Ramos (cell line): ENCODE measurements around the gene MYH9.
"Not testable (repeated sequence)": the region's sequence is repeated elsewhere in the genome, so short reads cannot be mapped to it uniquely, and the experiment has no call there.

Source experiments
- in situ Hi-C: fragments of 300-500 bp; cut with MboI; formaldehyde crosslinking; loops from one replicate; pipeline ENCODE4 v1.14.3; 2022; ENCODE audit warnings: low sequenced_read_pairs; ENCODE audit not compliant: unreplicated experiment

MYH9 gene

DNA sequence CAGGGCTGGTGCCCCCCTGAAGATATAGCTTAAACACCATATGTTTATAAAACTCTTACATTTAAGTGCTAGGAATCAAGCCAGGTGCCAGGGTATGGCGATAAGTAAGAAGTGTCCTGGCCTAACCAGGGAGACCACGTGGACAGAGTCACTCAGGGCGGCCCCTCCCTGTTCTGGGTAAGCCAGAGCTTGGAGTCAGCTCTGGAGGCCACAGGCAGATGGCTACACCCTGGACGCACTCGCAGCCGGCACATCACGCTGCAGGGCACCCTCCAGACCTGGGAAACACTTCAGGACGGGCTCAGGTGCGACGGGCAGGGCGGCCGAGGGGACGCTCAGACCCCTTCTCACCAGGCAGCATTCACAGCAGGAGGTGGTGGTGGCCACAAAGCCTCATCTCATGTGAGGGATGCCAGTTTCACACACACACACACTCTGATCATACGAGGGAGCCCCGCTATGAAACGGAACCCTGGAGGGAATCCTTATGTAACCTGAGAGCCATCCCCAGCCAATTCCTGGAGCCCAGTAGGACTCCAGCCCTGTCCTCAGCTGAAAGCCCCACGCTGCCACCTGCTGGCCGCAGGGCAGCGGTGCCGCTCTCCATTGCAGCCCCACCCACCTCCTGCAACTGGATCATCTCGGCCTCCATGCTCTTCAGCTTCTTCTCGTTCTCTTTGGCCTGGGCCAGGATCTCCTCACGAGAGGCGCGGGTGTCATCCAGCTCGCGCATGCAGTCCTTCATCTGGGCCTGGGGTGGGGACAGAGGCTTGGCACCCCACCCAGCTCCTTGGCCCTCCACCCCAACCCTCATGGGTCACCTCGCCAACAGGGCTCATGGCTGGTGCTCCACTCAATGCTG lies 101.4 kb downstream of the MYH9 start:
- in situ Hi-C loops: no loop called here

DNA sequence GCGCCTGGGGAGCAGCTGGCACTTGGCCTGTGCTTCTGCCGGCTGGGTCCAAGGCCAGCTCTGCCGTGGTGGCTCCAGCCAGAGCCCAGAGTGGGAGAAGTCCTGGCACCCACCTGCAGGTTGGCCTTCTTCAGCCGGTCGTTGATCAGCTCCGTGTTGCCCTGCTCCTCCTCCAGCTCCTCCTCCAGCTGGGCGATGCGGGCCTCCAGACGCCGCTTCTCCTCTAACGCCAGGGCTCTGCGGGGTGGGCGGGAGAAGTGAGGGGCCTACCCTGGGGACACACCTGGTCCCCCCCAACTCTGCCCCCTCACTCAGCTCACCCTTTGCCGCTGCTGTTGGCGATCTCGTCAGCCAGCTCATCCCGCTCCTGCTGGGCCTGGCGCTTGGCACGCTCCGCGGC lies 102.2 kb downstream of the MYH9 start:
- in situ Hi-C loops: no loop called here

DNA sequence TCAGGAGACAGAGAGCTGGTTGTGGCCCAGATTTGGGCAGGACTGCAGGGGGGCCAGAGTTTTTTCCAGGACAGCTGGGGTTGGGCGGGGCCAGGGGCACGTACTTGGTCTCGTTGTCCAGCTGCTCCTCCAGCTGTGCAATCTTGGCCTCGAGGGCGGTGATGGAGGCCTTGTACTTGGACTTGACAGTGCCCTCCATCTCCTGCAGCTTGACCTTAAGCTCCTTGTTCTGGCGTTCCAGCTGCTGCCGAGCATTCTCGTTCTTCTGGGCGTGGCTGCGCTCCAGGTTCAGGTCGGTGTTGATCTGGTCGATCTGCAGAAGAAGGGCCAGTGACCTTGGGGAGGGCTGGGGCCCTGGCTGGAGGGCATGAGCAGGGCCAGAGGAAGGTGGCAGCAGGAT lies 102.8 kb downstream of the MYH9 start:
- in situ Hi-C loops: no loop called here

GRCh38 chr22:36284171-36284571 lies 103.6 kb downstream of the MYH9 start:
- in situ Hi-C loops: no loop called here

DNA sequence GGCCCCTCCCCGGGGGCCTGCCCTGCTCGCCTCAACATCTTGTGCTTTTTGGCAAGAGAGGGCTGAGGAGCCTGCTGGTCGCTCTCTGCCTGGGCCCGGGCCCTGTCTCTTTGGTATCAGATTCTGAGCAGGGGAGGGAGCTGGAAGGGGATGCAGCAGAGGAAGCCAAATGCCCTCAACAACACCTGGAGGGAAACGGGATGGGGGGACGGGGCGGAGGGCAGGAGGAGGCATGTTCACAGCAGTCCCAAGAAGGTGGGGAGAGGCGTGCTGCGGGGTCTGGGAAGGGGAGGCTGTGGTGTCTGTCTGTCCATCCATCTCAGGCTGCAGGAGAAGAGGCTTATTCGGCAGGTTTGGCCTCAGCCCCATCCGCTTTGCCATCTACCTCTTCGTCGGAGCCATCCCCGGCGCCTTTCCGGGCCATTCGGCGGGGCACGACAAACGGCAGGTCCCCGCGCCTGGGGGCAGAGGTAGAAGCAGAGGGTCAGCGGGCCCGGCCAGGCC lies 105.4 kb downstream of the MYH9 start:
- in situ Hi-C loops: no loop called here

GRCh38 chr22:36281781-36282327 lies 105.9 kb downstream of the MYH9 start:
- in situ Hi-C loops: no loop called here

DNA sequence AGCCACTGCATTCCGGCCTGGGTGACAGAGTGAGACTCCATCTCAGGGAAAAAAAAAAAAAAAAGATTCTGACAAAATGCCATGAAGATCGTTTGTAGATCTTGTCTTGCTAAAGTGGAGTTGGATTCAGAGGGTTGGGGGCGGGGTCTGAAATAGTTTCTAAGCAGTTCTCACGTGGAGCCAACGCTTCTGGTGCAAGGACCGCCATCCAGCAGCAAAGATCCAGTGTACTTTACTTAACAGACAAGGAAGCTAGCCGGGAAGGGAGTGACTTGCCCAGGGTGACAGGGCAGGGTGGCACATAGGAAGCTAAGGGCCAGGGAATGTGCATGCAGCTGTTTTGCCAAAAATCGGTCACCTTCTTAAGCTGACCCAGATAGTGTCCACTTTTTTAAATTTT lies 107.4 kb downstream of the MYH9 start:
- in situ Hi-C loops: no loop called here

GRCh38 chr22:36279219-36279666 lies 108.5 kb downstream of the MYH9 start:
- in situ Hi-C loops: no loop called here

- in situ Hi-C loops: no loop called here
Measured at GRCh38 chr22:36277482-36278291, 110.1 kb downstream of the MYH9 start.

DNA sequence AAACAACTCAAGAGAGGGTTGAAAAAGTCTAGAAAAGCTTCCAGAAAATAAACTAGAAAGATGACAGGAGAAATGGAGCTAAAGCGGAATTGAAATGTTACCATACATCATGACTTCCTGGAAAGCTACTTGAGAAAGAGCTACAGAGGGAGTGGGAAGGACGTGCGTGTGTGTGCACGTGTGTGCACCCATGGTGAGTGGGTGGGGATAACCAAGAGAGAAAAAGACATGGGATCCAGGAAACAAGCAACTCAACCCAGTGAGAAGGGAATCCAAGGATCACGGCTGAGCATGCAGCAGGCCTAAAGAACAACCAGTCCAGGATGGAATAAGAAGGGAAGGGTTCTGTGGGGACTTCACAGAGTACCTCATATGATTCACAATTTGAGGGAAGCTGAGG lies 113.2 kb downstream of the MYH9 start:
- in situ Hi-C loops: no loop called here

GRCh38 chr22:36271951-36272350 lies 115.8 kb downstream of the MYH9 start:
- in situ Hi-C loops: not testable (repeated sequence)

DNA sequence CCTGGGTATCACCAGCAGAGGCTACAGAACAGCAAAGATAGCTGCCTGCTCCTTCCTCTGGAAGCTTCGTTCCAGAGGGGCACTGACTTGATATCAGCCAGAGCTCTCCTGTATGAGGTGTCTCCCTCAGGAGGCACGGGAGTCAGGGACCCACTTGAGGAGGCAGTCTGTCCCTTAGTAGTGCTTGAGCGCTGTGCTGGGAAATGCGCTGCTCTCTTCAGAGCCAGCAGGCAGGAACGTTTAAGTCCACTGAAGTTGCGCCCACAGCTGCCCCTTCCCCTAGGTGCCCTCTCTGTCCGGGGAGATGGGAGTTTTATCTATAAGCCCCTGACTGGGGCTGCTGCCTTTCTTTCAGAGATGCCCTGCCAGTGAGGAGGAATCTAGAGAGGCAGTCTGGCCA lies 116.5 kb downstream of the MYH9 start:
- in situ Hi-C loops: not testable (repeated sequence)

DNA sequence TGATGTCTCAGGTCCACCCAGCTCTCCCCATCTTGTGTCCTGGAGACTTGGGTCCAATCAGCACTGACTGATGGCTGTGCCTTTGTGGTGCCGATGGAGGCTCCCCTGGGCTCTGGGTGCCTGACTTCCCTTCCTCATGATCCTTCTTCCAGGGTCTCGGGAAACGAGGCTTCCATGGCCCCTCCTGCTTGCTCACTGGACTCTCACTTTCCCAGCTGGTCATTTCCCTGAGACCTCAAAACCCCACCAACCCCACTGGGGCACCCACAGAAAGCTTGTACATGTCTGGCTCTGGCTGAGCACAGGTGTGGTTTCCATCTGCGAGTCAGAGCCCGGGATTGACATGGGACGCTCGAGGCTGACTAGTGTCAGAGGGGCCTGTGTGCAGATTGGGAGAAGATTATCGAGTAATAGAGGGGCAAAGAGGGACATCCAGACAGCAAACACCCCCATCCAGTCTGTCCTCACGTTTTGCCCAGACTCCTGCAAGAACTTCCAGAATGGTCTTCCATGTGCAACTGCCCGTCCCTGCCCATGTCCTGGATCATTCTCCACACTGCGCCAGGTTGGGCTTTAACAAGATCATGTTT lies 119.8 kb downstream of the MYH9 start:
- in situ Hi-C loops: no loop called here

GRCh38 chr22:36267058-36267457 lies 120.7 kb downstream of the MYH9 start:
- in situ Hi-C loops: no loop called here

- in situ Hi-C loops: not testable (repeated sequence)
Measured at GRCh38 chr22:36263886-36264664, 123.7 kb downstream of the MYH9 start.

DNA sequence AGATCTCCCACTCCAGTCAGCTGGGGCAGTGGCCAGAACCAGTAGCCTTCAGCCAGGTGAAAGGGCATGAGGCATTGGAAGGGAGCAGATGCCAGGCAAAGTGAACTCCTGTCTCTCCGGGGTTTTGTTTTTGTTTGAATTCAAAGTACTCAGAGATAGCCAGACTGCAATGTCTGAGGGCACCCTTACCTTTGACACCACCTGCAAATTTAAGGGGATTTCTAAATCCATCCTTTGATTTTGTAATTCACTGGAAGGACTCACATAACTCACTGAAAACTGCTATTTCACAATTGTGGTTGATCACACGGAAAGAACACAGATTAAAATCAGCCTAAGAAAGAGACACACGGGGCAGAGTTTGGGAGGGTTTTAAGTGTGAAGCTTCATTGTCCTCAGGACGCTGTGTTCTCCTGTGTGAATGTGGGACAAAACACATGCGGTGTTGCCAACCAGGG lies 124.5 kb downstream of the MYH9 start:
- in situ Hi-C loops: not testable (repeated sequence)

- in situ Hi-C loops: not testable (repeated sequence)
Measured at GRCh38 chr22:36262307-36262706, 125.5 kb downstream of the MYH9 start.

GRCh38 chr22:36261675-36262074 lies 126.1 kb downstream of the MYH9 start:
- in situ Hi-C loops: not testable (repeated sequence)

GRCh38 chr22:36259615-36260300 lies 128.0 kb downstream of the MYH9 start:
- in situ Hi-C loops: no loop called here
